Neural progenitor cell (in vitro differentiated cells): Measurements from ENCODE around the gene ZDHHC1. TPM values are rescaled to one million over a fixed set of nuclear protein-coding genes. Genes with fewer than 3 reads are reported as not detected.

Experiments used
- DNase-seq: peaks from one replicate; pipeline ENCODE4 v3.0.0-alpha.2; 2016; ENCODE audit warnings: low spot score
- H2AFZ ChIP-seq: fragments of 200-600 bp; sonication (generic); replicated peaks from 2 replicates; pipeline ENCODE4 v1.6.1; 2016; ENCODE audit warnings: antibody characterized with exemption
- H3F3A ChIP-seq: fragments of 200-600 bp; sonication (generic); 2 replicates; pipeline ENCODE4 v1.6.1; 2016; ENCODE audit warnings: antibody characterized with exemption, low read depth
- H3K27ac ChIP-seq: fragments of 200-600 bp; sonication (generic); 2 replicates; pipeline ENCODE4 v1.5.1; 2016; ENCODE audit warnings: mild to moderate bottlenecking
- H3K27me3 ChIP-seq: fragments of 200-600 bp; sonication (generic); 2 replicates; pipeline ENCODE4 v1.6.1; 2016; ENCODE audit warnings: mild to moderate bottlenecking, moderate library complexity
- H3K36me3 ChIP-seq: fragments of 200-600 bp; sonication (generic); 2 replicates; pipeline ENCODE4 v1.5.1; 2016
- H3K4me1 ChIP-seq: fragments of 200-600 bp; sonication (generic); 2 replicates; pipeline ENCODE4 v1.6.1; 2016; ENCODE audit warnings: mixed run types
- H3K4me2 ChIP-seq: fragments of 200-600 bp; sonication (generic); 2 replicates; pipeline ENCODE4 v1.6.1; 2016
- H3K4me3 ChIP-seq: fragments of 200-600 bp; sonication (generic); 2 replicates; pipeline ENCODE4 v1.5.1; 2016
- H3K79me2 ChIP-seq: fragments of 200-600 bp; sonication (generic); 2 replicates; pipeline ENCODE4 v1.6.1; 2016; ENCODE audit warnings: low read depth
- H3K9ac ChIP-seq: fragments of 200-600 bp; sonication (generic); 2 replicates; pipeline ENCODE4 v1.6.1; 2016
- H3K9me3 ChIP-seq: fragments of 200-600 bp; sonication (generic); 2 replicates; pipeline ENCODE4 v1.5.1; 2016; ENCODE audit warnings: low read depth
- H4K20me1 ChIP-seq: fragments of 200-600 bp; sonication (generic); 2 replicates; pipeline ENCODE4 v1.6.1; 2016; ENCODE audit warnings: low read depth
- H3K27ac Mint-ChIP-seq: 3 replicates; pipeline ENCODE4 v1.8.0; 2021; ENCODE audit warnings: mixed read lengths
- H3K27me3 Mint-ChIP-seq: 2 replicates; pipeline ENCODE4 v1.8.0; 2022; ENCODE audit warnings: low read depth, mild to moderate bottlenecking, inconsistent platforms, moderate library complexity, mixed read lengths; ENCODE audit not compliant: insufficient read depth
- H3K36me3 Mint-ChIP-seq: 3 replicates; pipeline ENCODE4 v1.8.0; 2021; ENCODE audit warnings: mixed read lengths
- H3K4me1 Mint-ChIP-seq: 3 replicates; pipeline ENCODE4 v1.8.0; 2021; ENCODE audit warnings: mixed read lengths
- H3K4me3 Mint-ChIP-seq: 3 replicates; pipeline ENCODE4 v1.8.0; 2021; ENCODE audit warnings: mild to moderate bottlenecking, moderate library complexity, mixed read lengths
- H3K9me3 Mint-ChIP-seq: 3 replicates; pipeline ENCODE4 v1.8.0; 2020; ENCODE audit warnings: mixed read lengths
- CTCF ChIP-seq: fragments of 200-600 bp; sonication (generic); IDR thresholded peaks from 2 replicates; pipeline ENCODE4 v1.5.1; 2017; ENCODE audit warnings: antibody characterized with exemption, mild to moderate bottlenecking
- EZH2 ChIP-seq: fragments of 200-600 bp; sonication (generic); IDR thresholded peaks from 2 replicates; pipeline ENCODE4 v1.6.1; 2017; ENCODE audit warnings: antibody characterized with exemption, mild to moderate bottlenecking, moderate library complexity
- EZH2phosphoT487 ChIP-seq: fragments of 200-600 bp; sonication (generic); IDR thresholded peaks from 2 replicates; pipeline ENCODE4 v1.6.1; 2017; ENCODE audit warnings: antibody characterized with exemption
- total RNA-seq: library from RNA; depleted of rRNA; stranded (reverse); fragments of >200 nt; gene quantifications from 2 replicates; pipeline ENCODE4 v1.2.3, GENCODE V29; 2015; ENCODE audit warnings: low replicate concordance

Gene ZDHHC1
- total RNA-seq, result 1.5 and 2.2 TPM in 2 replicates

- Mint-ChIP-seq H3K9me3 (no peaks in the 10 kb centered on the region), H3K27me3 (peaks cover 7% of the 10 kb centered on the region), H3K27ac (peak within 1 kb of the TSS; percentile 80), H3K4me1 (peaks cover 19% of the 10 kb centered on the region), H3K4me3 (peak within 1 kb of the TSS; percentile 89), H3K36me3 (peaks cover 2% of the 10 kb centered on the region)
- peak within 1 kb of the TSS; percentile 89 for H3K4me2 ChIP-seq
- H3K4me1 ChIP-seq, result no peaks in the 10 kb centered on the region
- H2AFZ ChIP-seq, result peak within 1 kb of the TSS; percentile 96
- H3K27ac ChIP-seq, result no peak within 1 kb of the TSS
- no peaks in the 10 kb centered on the region for H3K36me3 ChIP-seq
- TF ChIP-seq CTCF (peak; percentile 75), EZH2phosphoT487 (no peak), EZH2 (peak; percentile 51)
- DNase-seq, result peak; percentile 89
- no peaks in the 10 kb centered on the region for H3K79me2 ChIP-seq
- peaks cover 27% of the 10 kb centered on the region for H3K27me3 ChIP-seq
- peak within 1 kb of the TSS; percentile 62 for H3K4me3 ChIP-seq
- no peaks in the 10 kb centered on the region for H4K20me1 ChIP-seq
- peak within 1 kb of the TSS; percentile 71 for H3K9ac ChIP-seq
- H3K9me3 ChIP-seq, result no peaks in the 10 kb centered on the region
- no peaks in the 10 kb centered on the region for H3F3A ChIP-seq
These were observed at the start of gene ZDHHC1 for GRCh38 chr16:67415872-67416793. TSS of gene ZDHHC1 (minus strand) at chr16:67416477. CDS start at chr16:67407775, 8,702 bp downstream.

GRCh38 chr16:67464565-67464964 lies 48.3 kb upstream of the ZDHHC1 start:
- Mint-ChIP-seq H3K4me1 (peaks cover 13% of the 10 kb centered on the region), H3K36me3 (no peaks in the 10 kb centered on the region), H3K4me3 (no peak overlapping the region), H3K27ac (no peak overlapping the region), H3K9me3 (no peaks in the 10 kb centered on the region), H3K27me3 (no peaks in the 10 kb centered on the region)
- DNase-seq, result no peak
- TF ChIP-seq CTCF (no peak), EZH2phosphoT487 (no peak), EZH2 (no peak)
- no peaks in the 10 kb centered on the region for H3K27me3 ChIP-seq
- no peak overlapping the region for H3K4me2 ChIP-seq
- no peak overlapping the region for H2AFZ ChIP-seq
- H3K9ac ChIP-seq, result no peak overlapping the region
- H3K36me3 ChIP-seq, result no peaks in the 10 kb centered on the region
- H3K9me3 ChIP-seq, result no peaks in the 10 kb centered on the region
- H3K4me1 ChIP-seq, result no peaks in the 10 kb centered on the region
- H4K20me1 ChIP-seq, result peaks cover 33% of the 10 kb centered on the region
- no peak overlapping the region for H3K27ac ChIP-seq
- no peak overlapping the region for H3K4me3 ChIP-seq
- H3F3A ChIP-seq, result no peaks in the 10 kb centered on the region
- peaks cover 9% of the 10 kb centered on the region for H3K79me2 ChIP-seq

GRCh38 chr16:67463691-67464090 lies 47.4 kb upstream of the ZDHHC1 start:
- no peaks in the 10 kb centered on the region for H3K4me1 ChIP-seq
- H3K36me3 ChIP-seq, result no peaks in the 10 kb centered on the region
- DNase-seq, result no peak
- H4K20me1 ChIP-seq, result peaks cover 40% of the 10 kb centered on the region
- H3K27me3 Mint-ChIP-seq, result peaks cover 2% of the 10 kb centered on the region
- H3K27ac ChIP-seq, result no peak overlapping the region
- H3K79me2 ChIP-seq, result peaks cover 6% of the 10 kb centered on the region
- H3K4me1 Mint-ChIP-seq, result peaks cover 16% of the 10 kb centered on the region
- TF ChIP-seq EZH2phosphoT487, result no peak
- TF ChIP-seq CTCF, result no peak
- no peak for TF ChIP-seq EZH2
- no peak overlapping the region for H3K4me3 Mint-ChIP-seq
- no peak overlapping the region for H2AFZ ChIP-seq
- H3K4me3 ChIP-seq, result no peak overlapping the region
- H3K9me3 Mint-ChIP-seq, result no peaks in the 10 kb centered on the region
- no peaks in the 10 kb centered on the region for H3F3A ChIP-seq
- no peak overlapping the region for H3K9ac ChIP-seq
- H3K27ac Mint-ChIP-seq, result no peak overlapping the region
- no peaks in the 10 kb centered on the region for H3K9me3 ChIP-seq
- no peak overlapping the region for H3K4me2 ChIP-seq
- H3K27me3 ChIP-seq, result no peaks in the 10 kb centered on the region
- no peaks in the 10 kb centered on the region for H3K36me3 Mint-ChIP-seq
